ENCODE measurements around the gene TMEM94.

GRCh38 chr17:75468291-75468754 is 11.9 kb downstream of the TMEM94 start:
- no peak for TF ChIP-seq CTCF (IDR thresholded peaks at IDR 0.05; ENCODE audit: low read length)
- TF ChIP-seq EZH2 (IDR thresholded peaks at IDR 0.05; ENCODE audit: borderline replicate concordance, low read length): no peak

Data from OCI-LY1 (cell line).